K562 (cell line): Measurements from ENCODE around the gene CCT7. TPM values are rescaled to one million over a fixed set of nuclear protein-coding genes. Genes with fewer than 3 reads are reported as not detected.
A peak's percentile ranks its signal among the peaks of the same experiment; 100 is the strongest.

Source experiments
- ATF6 ChIP-seq: sonication (generic); formaldehyde crosslinking; IDR thresholded peaks from 2 replicates; pipeline ENCODE4 v1.4.0; 2020; ENCODE audit warnings: mild to moderate bottlenecking, missing genetic modification reagents
- CBFB ChIP-seq: sonication (generic); formaldehyde crosslinking; IDR thresholded peaks from 2 replicates; pipeline ENCODE4 v1.4.0; 2020; ENCODE audit warnings: mild to moderate bottlenecking, missing genetic modification reagents
- CCAR2 ChIP-seq: fragments of 200-400 bp; formaldehyde crosslinking; IDR thresholded peaks from 2 replicates; pipeline ENCODE4 v1.6.1; 2017; ENCODE audit warnings: mild to moderate bottlenecking, low read depth, low read length
- ELK3 ChIP-seq: fragments of 450-650 bp; formaldehyde crosslinking; IDR thresholded peaks from 2 replicates; pipeline ENCODE4 v1.4.0; 2020; ENCODE audit warnings: mild to moderate bottlenecking
- HDAC2 ChIP-seq: fragments of 450-650 bp; IDR thresholded peaks from 2 replicates; pipeline ENCODE4 v1.6.1; 2016; ENCODE audit warnings: mild to moderate bottlenecking
- KDM2B ChIP-seq: fragments of 250-450 bp; sonication (Bioruptor Pico); IDR thresholded peaks from 2 replicates; pipeline ENCODE4 v1.8.0; 2021; ENCODE audit warnings: mild to moderate bottlenecking, moderate library complexity
- MAZ ChIP-seq, 2 experiments: fragments of 450-650 bp in 1 of 2; sonication (generic) in 1 of 2; formaldehyde crosslinking; IDR thresholded peaks in 1 of 2; conservative IDR thresholded peaks in 1 of 2; 2 replicates each; pipeline versions ENCODE4 v1.4.0 to v1.5.0; 2020; ENCODE audit warnings: mild to moderate bottlenecking in 1 of 2, missing genetic modification reagents in 1 of 2
- MTA3 ChIP-seq: fragments of 450-650 bp; formaldehyde crosslinking; IDR thresholded peaks from 2 replicates; pipeline ENCODE4 v1.6.1; 2017; ENCODE audit warnings: mild to moderate bottlenecking, borderline replicate concordance
- POLR2A ChIP-seq: fragments of 450-650 bp; conservative IDR thresholded peaks from 2 replicates; pipeline ENCODE4 v1.6.1; 2016
- SAFB2 ChIP-seq: fragments of 200-400 bp; formaldehyde crosslinking; IDR thresholded peaks from 2 replicates; pipeline ENCODE4 v1.6.1; 2018; ENCODE audit warnings: borderline replicate concordance, low read length, low read depth, moderate library complexity; ENCODE audit not compliant: severe bottlenecking
- SAP30 ChIP-seq: fragments of 200-600 bp; sonication (generic); IDR thresholded peaks from 2 replicates; pipeline ENCODE4 v1.6.1; 2012; ENCODE audit warnings: borderline replicate concordance, low read depth, mild to moderate bottlenecking, moderate library complexity, low read length, control low read depth, inconsistent platforms; ENCODE audit not compliant: insufficient read depth, poor library complexity, severe bottlenecking
- SIN3A ChIP-seq, 2 experiments: fragments of 150-350 bp in 1 of 2; IDR thresholded peaks; 2 replicates each; pipeline ENCODE4 v1.6.1; 2011 to 2016; ENCODE audit warnings: borderline replicate concordance in 2 of 2, low read depth in 2 of 2, low read length in 2 of 2, mild to moderate bottlenecking in 2 of 2, moderate library complexity in 2 of 2; ENCODE audit not compliant: control insufficient read depth in 1 of 2
- SP1 ChIP-seq: sonication (generic); formaldehyde crosslinking; IDR thresholded peaks from 2 replicates; pipeline ENCODE4 v1.8.1; 2022; ENCODE audit warnings: mild to moderate bottlenecking, missing genetic modification reagents
- SRF ChIP-seq, 2 experiments: fragments of 250-450, 450-650 bp in 1 of 2; sonication (Bioruptor Pico) in 1 of 2; sonication (generic) in 1 of 2; formaldehyde crosslinking; IDR thresholded peaks; 2 replicates each; pipeline versions ENCODE4 v1.5.0 to v1.5.1; 2020 to 2022; ENCODE audit warnings: mild to moderate bottlenecking in 1 of 2, missing genetic modification reagents in 1 of 2
- ZBTB49 ChIP-seq: sonication (generic); formaldehyde crosslinking; IDR thresholded peaks from 2 replicates; pipeline ENCODE4 v1.8.0; 2022; ENCODE audit warnings: missing genetic modification reagents, mild to moderate bottlenecking, borderline replicate concordance
- ZNF217 ChIP-seq: sonication (generic); formaldehyde crosslinking; IDR thresholded peaks from 2 replicates; pipeline ENCODE4 v1.8.0; 2022; ENCODE audit warnings: mild to moderate bottlenecking, missing genetic modification reagents
- ZNF224 ChIP-seq: sonication (generic); formaldehyde crosslinking; IDR thresholded peaks from 2 replicates; pipeline ENCODE4 v1.8.0; 2022; ENCODE audit warnings: mild to moderate bottlenecking, missing genetic modification reagents
- ZNF551 ChIP-seq: fragments of 250-450 bp; sonication (Bioruptor Pico); IDR thresholded peaks from 2 replicates; pipeline ENCODE4 v1.5.0; 2021; ENCODE audit warnings: mild to moderate bottlenecking, moderate library complexity
- ZNF76 ChIP-seq: fragments of 250-450 bp; sonication (Bioruptor Pico); IDR thresholded peaks from 2 replicates; pipeline ENCODE4 v1.4.0; 2020; ENCODE audit warnings: mild to moderate bottlenecking, moderate library complexity, borderline replicate concordance
- polyA plus RNA-seq, 8 experiments: library from polyadenylated mRNA; depleted of rRNA in 4 of 8; stranded (reverse) in 5 of 8; unstranded in 3 of 8; fragments of >200 nt; fragmentation: Nextera tagmentation in 2 of 8; fragmentation: Illumina TruSeq in 1 of 8; extraction: Ambion mirVana in 2 of 8; extraction: Trizol in 1 of 8; gene quantifications; 2 replicates each; pipeline versions ENCODE4 v1.2.1 to v1.2.3, GENCODE V29; 2011 to 2014; ENCODE audit warnings: inconsistent platforms in 1 of 8, missing spikeins in 1 of 8
- total RNA-seq, 7 experiments: library from RNA; depleted of rRNA in 6 of 7; stranded (reverse); fragments of >200 nt in 6 of 7; fragmentation: Illumina TruSeq in 2 of 7; extraction: Trizol in 2 of 7; gene quantifications; 2 replicates each; pipeline versions ENCODE4 v1.2.1 to v1.2.3, GENCODE V29; 2011 to 2021; ENCODE audit warnings: low replicate concordance in 1 of 7

Gene CCT7
- total and polyA plus RNA-seq, 9 of the 15 experiments (the other 6 are each of a cell fraction or from before 2014, with no cell fraction given): 326 to 856 (median 638) TPM

GRCh38 chr2:73214120-73215035 lies 19.7 kb upstream of the CCT7 start, which contains the start of gene SMYD5 (continued):
- 0 out of 4 replicates have a peak, but pooled peaks of 1 of the 2 experiments have one; percentile 68 for TF ChIP-seq SRF (CRISPR knock-in tag; IDR thresholded peaks at IDR 0.05)
- TF ChIP-seq KDM2B (CRISPR knock-in tag): no peak
- 0 out of 2 replicates have a peak, but pooled peaks have one; percentile 15 for TF ChIP-seq CBFB (CRISPR knock-in tag)
- peak in 1 of 2 experiments; percentile 65; a peak in 3 of 4 replicates for TF ChIP-seq MAZ (CRISPR knock-in tag; conservative IDR thresholded peaks at IDR 0.05 in 1 of 2, IDR thresholded peaks at IDR 0.05 in 1 of 2)
- peak; percentile 97 for TF ChIP-seq HDAC2
- TF ChIP-seq ZNF217 (CRISPR knock-in tag): no peak
- no peak for TF ChIP-seq ELK3 (CRISPR knock-in tag)
- peak; percentile 84 for TF ChIP-seq POLR2A
- TF ChIP-seq SIN3A (IDR thresholded peaks at IDR 0.05; ENCODE audit: borderline replicate concordance in 2 of 2, control insufficient read depth in 1 of 2, low read depth in 2 of 2, low read length in 2 of 2): peak; percentile 98 to 99
- TF ChIP-seq ATF6 (CRISPR knock-in tag): 0 out of 2 replicates have a peak, but pooled peaks have one; percentile 67
- TF ChIP-seq CCAR2: no peak
- peak; percentile 72; the same call in 1 of the 2 replicates for TF ChIP-seq SP1 (CRISPR knock-in tag)
- no peak for TF ChIP-seq ZNF551 (CRISPR knock-in tag)
- TF ChIP-seq SAFB2: no peak
- peak; percentile 100 for TF ChIP-seq SAP30
- no peak for TF ChIP-seq ZNF224 (CRISPR knock-in tag)
- TF ChIP-seq ZNF76 (CRISPR knock-in tag): no peak
- TF ChIP-seq MTA3: 0 out of 2 replicates have a peak, but pooled peaks have one; percentile 69
- no peak for TF ChIP-seq ZBTB49 (CRISPR knock-in tag)
